HepG2 (cell line): Measurements from ENCODE around the gene TMC8. TPM values are rescaled to one million over a fixed set of nuclear protein-coding genes. Genes with fewer than 3 reads are reported as not detected.
A peak's percentile ranks its signal among the peaks of the same experiment; 100 is the strongest.

ENCODE experiments used
- GATAD2A ChIP-seq: IDR thresholded peaks from 2 replicates; pipeline ENCODE4 v1.6.1; 2016
- ZNF44 ChIP-seq: sonication (generic); formaldehyde crosslinking; IDR thresholded peaks from 2 replicates; pipeline ENCODE4 v1.5.1; 2020; ENCODE audit warnings: mild to moderate bottlenecking, missing genetic modification reagents
- ZNF543 ChIP-seq: sonication (generic); formaldehyde crosslinking; IDR thresholded peaks from 2 replicates; pipeline ENCODE4 v1.4.0; 2020; ENCODE audit warnings: mild to moderate bottlenecking, missing genetic modification reagents
- ZNF556 ChIP-seq: sonication (generic); formaldehyde crosslinking; IDR thresholded peaks from 2 replicates; pipeline ENCODE4 v1.4.0; 2020; ENCODE audit warnings: mild to moderate bottlenecking, missing genetic modification reagents, borderline replicate concordance
- polyA plus RNA-seq, 8 experiments: library from polyadenylated mRNA; depleted of rRNA in 3 of 8; stranded (reverse) in 7 of 8; unstranded in 1 of 8; fragments of >200 nt; fragmentation: Illumina TruSeq in 4 of 8; extraction: Trizol in 4 of 8; gene quantifications; 2 replicates each; pipeline versions ENCODE4 v1.2.1 to v1.2.3, GENCODE V29; 2011 to 2016; ENCODE audit warnings: low read depth in 4 of 8, missing spikeins in 1 of 8, mixed read lengths in 1 of 8; ENCODE audit not compliant: insufficient read depth in 1 of 8
- total RNA-seq, 5 experiments: library from RNA; depleted of rRNA; stranded (reverse); fragments of >200 nt; fragmentation: Illumina TruSeq; extraction: Trizol; gene quantifications; 2 replicates each; pipeline ENCODE4 v1.2.3, GENCODE V29; 2016; ENCODE audit warnings: low read depth in 1 of 5
- TF ChIP-seq, protein P1 (sequence below): sonication (generic); formaldehyde crosslinking; IDR thresholded peaks from 2 replicates; pipeline ENCODE4 v1.4.0; 2020; ENCODE audit warnings: low read depth, missing genetic modification reagents
- TF ChIP-seq, protein P2 (sequence below): IDR thresholded peaks from 2 replicates; pipeline ENCODE4 v1.6.1; 2012; ENCODE audit warnings: inconsistent platforms
- TF ChIP-seq, protein P3 (sequence below): sonication (generic); formaldehyde crosslinking; IDR thresholded peaks from 2 replicates; pipeline ENCODE4 v1.5.1; 2020; ENCODE audit warnings: mild to moderate bottlenecking, moderate library complexity, missing genetic modification reagents

Gene TMC8
- total and polyA plus RNA-seq, 2 of the 13 experiments (the other 11 are each of a cell fraction or from before 2014, with no cell fraction given) = 0.53 to 7.8 TPM

- TF ChIP-seq, protein P1, sequence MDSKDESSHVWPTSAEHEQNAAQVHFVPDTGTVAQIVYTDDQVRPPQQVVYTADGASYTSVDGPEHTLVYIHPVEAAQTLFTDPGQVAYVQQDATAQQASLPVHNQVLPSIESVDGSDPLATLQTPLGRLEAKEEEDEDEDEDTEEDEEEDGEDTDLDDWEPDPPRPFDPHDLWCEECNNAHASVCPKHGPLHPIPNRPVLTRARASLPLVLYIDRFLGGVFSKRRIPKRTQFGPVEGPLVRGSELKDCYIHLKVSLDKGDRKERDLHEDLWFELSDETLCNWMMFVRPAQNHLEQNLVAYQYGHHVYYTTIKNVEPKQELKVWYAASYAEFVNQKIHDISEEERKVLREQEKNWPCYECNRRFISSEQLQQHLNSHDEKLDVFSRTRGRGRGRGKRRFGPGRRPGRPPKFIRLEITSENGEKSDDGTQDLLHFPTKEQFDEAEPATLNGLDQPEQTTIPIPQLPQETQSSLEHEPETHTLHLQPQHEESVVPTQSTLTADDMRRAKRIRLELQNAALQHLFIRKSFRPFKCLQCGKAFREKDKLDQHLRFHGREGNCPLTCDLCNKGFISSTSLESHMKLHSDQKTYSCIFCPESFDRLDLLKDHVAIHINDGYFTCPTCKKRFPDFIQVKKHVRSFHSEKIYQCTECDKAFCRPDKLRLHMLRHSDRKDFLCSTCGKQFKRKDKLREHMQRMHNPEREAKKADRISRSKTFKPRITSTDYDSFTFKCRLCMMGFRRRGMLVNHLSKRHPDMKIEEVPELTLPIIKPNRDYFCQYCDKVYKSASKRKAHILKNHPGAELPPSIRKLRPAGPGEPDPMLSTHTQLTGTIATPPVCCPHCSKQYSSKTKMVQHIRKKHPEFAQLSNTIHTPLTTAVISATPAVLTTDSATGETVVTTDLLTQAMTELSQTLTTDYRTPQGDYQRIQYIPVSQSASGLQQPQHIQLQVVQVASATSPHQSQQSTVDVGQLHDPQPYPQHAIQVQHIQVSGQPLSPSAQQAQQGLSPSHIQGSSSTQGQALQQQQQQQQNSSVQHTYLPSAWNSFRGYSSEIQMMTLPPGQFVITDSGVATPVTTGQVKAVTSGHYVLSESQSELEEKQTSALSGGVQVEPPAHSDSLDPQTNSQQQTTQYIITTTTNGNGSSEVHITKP (CRISPR knock-in tag) = 0 out of 2 replicates have a peak, but pooled peaks have one; percentile 20
- TF ChIP-seq ZNF543 (peak; percentile 53; the same call in 1 of the 2 replicates), ZNF44 (CRISPR knock-in tag) (0 out of 2 replicates have a peak, but pooled peaks have one; percentile 29), GATAD2A (CRISPR knock-in tag) (0 out of 2 replicates have a peak, but pooled peaks have one; percentile 10), ZNF556 (CRISPR knock-in tag) (0 out of 2 replicates have a peak, but pooled peaks have one; percentile 25)
- TF ChIP-seq, protein P2, sequence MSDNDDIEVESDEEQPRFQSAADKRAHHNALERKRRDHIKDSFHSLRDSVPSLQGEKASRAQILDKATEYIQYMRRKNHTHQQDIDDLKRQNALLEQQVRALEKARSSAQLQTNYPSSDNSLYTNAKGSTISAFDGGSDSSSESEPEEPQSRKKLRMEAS = 0 out of 2 replicates have a peak, but pooled peaks have one; percentile 15
- TF ChIP-seq, protein P3, sequence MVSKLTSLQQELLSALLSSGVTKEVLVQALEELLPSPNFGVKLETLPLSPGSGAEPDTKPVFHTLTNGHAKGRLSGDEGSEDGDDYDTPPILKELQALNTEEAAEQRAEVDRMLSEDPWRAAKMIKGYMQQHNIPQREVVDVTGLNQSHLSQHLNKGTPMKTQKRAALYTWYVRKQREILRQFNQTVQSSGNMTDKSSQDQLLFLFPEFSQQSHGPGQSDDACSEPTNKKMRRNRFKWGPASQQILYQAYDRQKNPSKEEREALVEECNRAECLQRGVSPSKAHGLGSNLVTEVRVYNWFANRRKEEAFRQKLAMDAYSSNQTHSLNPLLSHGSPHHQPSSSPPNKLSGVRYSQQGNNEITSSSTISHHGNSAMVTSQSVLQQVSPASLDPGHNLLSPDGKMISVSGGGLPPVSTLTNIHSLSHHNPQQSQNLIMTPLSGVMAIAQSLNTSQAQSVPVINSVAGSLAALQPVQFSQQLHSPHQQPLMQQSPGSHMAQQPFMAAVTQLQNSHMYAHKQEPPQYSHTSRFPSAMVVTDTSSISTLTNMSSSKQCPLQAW (CRISPR knock-in tag) = 0 out of 2 replicates have a peak, but pooled peaks have one; percentile 49
Observed at GRCh38 chr17:78151514-78152008, 21.0 kb downstream of the TMC8 start (continued).
